GM19328 (cell line): ENCODE results near the gene PIGX.

Experiments
- ATAC-seq: cut with Tn5 transposase; IDR thresholded peaks from one replicate; pipeline ENCODE4 v1.9.1; 2021; ENCODE audit warnings: mild to moderate bottlenecking, moderate library complexity; ENCODE audit not compliant: unreplicated experiment

The PIGX gene

GRCh38 chr3:196754091-196754981 is 42.2 kb downstream of the PIGX start:
- ATAC-seq: no peak

DNA sequence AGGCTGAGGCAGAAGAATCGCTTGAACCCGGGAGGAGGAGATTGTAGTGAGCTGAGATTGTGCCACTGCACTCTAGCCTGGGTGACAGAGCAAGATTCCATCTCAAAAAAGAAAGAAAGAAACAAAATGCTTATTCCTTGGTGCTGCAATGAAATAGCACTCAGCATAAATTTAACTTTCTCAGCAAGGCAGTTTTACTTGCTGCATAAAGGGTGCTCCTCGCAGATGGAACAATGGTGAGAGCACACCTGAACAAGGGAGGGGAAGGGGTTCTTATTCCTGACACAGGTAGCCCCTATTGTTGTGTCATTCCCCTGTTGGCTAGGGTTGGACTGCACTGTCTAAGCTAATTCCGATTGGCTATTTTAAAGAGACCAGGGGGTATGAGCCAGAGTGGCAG is 44.6 kb downstream of the PIGX start:
- no peak for ATAC-seq

DNA sequence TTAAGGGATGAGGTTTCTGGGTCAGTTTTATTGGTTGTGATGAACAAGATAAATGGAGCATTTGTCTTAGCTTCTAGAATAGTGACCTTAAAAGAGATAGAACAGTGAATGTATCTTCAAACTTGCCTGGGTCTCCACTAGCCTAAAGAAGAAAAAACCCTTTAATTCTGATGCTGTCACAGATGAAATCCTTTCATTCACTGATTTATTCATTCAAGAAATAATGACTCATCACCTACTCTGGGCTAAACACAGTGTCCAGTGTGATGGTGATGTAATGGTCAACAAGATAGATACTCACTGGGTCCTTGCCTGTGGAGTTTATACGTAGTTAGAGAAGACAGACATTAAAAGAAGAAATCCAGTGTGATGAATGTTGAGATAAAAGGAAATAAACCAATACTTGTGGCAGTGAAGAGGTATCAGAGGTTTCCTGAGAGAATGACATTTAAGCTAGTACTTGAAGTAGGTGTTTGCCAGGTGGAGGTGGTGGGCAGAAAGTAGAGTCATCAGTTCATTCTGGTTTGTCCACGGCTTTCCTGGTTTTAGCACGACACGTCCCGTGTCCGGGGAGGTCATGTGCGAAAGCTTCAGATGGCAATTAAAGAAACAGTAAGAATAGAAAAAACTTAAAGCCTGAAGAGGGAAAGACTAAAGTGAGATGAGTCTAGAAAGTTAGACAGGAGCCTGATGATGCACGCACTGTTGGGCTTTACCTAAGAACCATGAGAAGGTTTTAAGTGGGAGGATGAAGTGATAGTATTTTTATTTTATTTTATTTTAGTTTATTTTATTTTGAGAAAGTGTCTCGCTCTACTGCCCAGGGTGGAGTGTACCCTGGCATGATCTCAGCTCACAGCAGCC is 45.9 kb downstream of the PIGX start:
- ATAC-seq: no peak

- no peak for ATAC-seq
Observed at GRCh38 chr3:196763179-196763578, 51.0 kb downstream of the PIGX start.

DNA sequence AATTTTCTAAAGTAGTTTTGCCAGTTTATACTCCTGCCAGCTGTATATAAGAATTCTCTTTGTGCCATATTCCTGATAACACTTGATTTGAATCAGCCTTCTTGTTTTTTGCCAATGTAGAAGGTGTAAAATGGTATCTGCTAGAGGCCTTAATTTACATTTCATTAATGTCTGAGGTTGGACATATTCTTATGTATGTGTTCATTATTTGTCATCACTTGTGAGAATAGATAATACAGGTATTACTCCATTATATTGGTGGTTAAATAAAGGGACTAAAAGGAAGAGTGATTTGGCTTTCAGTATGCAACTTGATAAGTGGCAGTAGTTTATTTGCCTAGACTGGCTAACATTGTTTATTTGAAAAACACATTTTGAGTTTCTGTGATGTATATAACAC is 53.3 kb downstream of the PIGX start:
- ATAC-seq: no peak

DNA sequence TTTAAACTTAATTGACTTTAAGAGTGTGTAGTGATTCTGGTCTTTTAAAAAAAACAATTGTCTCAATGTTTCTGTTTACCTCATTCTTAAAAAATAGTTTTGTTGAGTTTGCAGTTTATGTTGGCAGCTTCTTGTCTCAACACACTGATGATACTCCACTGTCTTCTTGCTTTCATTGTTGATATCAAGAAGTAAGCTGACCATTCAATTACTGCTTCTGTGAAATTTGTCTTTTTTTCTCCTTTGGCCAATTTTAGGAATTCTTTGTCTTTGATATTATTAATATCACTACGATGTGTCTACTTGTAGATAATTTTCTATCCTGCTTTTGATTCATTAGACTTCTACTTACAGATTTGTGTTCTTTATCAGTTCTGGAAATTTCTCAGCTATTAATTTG is 58.9 kb downstream of the PIGX start:
- no peak for ATAC-seq

GRCh38 chr3:196772102-196772501 is 59.9 kb downstream of the PIGX start:
- no peak for ATAC-seq

DNA sequence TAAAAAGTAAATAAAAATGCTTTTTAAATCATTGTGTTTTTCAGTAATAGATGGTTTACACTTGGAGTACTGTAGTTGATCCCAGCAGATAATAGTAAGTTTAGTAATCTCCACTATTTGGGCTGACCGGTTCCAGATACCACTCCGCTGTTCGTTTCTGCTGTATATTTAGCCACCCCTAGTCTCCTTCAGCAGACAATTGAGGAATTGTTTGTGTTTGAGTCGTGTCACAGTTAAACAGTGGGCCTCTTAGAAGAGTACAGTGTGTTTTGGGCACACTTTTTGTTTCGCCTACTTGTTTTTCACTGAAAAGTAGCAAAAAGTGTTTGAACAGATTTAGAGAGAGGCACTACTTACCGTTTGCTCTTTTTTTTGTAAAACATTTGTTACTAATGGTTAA is 60.7 kb downstream of the PIGX start:
- ATAC-seq: no peak

DNA sequence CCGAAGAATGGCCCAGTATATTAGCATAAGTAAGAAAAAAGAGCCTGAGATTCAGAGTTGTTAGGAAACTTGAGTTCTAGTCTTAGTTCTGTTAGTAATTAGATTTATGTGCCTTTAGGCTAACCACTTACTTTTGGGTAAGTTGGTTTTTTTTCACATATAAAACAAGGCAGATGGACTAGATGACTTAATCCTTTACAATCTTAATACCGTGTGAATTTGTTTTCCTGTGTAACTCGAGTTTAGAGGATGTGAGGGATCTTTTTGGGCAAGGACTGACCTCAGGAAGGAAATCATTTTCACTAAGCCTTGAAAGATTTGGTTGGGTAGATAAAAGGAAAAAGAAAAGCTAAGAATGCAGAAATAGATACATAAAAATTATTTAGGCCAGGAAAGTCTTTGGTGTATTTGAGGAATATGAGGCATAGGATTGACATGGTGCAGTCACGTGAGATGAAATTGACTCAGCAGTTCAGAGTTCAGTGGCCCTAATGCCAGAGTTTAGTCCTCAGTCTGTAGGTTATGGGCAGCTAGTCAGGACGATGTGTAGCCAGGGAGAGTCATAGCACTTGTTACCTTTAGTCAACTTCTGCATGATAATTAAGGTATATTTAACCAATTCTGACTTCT is 62.1 kb downstream of the PIGX start:
- no peak for ATAC-seq

DNA sequence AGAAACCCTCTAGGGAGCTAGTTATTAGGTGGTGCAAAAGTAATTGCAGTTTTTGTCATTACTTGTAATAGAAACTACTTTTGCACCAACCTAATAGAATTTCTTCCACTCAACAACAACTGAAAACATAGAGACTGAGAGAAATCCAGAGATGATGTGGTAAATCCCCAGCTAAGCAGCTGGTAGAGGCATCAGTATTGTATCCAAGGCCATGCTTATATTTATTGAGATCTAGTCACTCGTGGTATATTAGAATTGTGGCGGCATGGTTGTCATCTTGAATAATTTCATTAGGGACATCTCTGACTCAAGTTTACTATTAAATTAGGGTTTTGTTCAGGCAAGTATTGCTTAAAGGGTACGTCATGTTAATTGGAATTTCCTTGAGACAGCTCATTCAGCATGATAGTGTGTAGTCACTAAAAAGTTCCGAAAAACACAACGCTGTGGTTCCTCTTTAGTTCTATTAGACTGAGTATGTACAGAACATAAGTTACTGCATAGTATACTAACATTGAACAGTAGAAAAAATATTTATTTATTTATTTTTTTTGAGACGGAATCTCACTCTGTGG is 62.8 kb downstream of the PIGX start:
- no peak for ATAC-seq

DNA sequence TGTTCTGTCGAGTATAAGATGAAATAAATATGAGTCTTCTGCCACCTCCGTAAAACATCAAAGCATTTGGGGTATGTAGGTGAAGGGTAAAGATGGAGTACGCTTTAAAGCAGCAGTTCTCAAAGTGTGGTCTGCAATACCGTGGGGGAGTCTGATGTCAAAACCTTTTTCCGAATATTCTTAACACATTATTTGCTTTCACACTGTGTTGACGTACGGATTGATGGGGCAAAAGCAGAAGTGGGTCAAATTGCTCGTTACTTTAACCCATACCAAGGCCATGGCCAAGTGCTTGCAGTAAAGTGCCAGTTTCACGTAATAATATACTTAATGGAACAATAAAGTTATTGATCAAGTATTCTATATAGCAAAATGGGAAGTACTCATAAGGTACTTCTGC is 63.8 kb downstream of the PIGX start:
- no peak for ATAC-seq

GRCh38 chr3:196777836-196778235 is 65.7 kb downstream of the PIGX start:
- no peak for ATAC-seq

GRCh38 chr3:196778755-196779154 is 66.6 kb downstream of the PIGX start:
- ATAC-seq: no peak

GRCh38 chr3:196782511-196782910 is 70.3 kb downstream of the PIGX start:
- no peak for ATAC-seq
